ENCODE measurements around the gene RTTN.
"Not testable (repeated sequence)": the region's sequence is repeated elsewhere in the genome, so short reads cannot be mapped to it uniquely, and the experiment has no call there.

RTTN gene

DNA sequence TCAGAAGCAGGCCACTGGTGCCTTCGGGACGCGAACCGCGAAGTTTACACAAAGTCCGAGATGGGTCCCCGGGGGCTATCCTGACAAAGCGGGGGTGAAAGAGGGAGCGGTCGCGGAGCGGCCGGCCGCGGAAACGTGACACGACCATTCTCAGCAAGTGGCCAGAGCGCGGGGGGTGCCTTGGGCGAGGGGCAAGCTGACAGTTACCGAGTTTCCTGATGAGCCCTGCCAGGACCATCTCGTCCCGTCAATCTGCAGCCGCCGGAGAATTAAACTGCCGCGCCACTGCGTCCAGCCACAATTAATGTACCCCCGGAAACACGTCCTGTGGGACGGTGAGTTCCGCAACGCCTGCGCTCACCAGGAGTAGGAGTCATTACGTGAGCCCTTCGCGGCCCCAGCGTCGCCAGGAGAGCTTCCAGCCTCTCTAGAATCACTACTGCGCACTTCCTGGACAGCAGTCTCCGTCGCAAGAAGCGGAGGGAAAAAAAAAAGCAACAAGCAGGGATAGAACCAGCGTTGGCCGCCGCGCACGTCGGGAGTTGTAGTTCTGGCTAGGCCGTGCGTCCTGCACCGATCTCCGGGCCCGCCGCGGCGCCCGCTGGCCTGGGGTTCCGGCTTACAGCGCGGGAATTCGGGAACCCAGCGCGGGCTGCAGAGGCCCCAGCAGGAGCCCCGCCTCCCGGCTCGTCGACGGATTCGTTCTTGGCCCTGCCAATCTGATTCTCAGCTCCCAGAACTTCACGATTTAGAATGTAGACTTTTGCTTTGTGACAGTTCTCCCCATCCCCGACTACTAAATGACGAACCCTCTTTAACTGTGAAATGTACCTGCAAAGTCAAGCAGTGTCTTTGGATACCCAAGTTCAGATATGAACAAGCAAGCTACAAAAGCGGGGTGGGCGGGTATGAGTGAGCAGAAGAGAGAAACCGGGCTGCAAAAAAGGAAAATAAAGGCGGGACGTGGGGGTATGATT lies at the start of gene RTTN:
Gene RTTN, minus strand, starts transcription at position 267 of the 977 bp plus-strand sequence. Its CDS starts 29 bp downstream, at position 238.
- in situ Hi-C loops (cut with MboI; ENCODE audit: low sequenced_read_pairs) = loop anchor here (10.0 kb wide), 1 partner anchor 229 kb away; no protein-coding TSS in a partner anchor

GRCh38 chr18:70250781-70251180 lies 45.3 kb upstream of the RTTN start:
- in situ Hi-C loops (cut with MboI; ENCODE audit: low sequenced_read_pairs) = no loop called here

GRCh38 chr18:70249861-70250260 lies 44.4 kb upstream of the RTTN start:
- in situ Hi-C loops (cut with MboI; ENCODE audit: low sequenced_read_pairs) = not testable (repeated sequence)

DNA sequence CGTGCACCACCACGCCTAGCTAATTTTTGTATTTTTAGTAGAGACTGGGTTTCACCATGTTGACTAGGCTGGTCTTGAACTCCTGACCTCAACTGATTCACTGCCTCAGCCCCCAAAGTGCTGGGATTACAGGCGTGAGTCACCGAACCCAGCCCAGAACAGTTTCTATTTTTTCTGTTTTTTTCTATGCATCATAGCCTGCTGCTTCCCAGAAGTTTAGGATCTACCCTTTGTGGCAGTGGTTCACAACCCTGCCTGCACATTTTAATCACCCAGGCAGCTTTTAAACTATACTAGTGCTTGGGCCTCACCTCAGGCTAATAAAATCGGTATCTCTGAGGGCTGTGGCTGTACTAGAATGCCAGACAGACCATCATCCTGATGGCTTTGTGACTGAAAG lies 43.6 kb upstream of the RTTN start:
- in situ Hi-C loops (cut with MboI; ENCODE audit: low sequenced_read_pairs) = no loop called here

DNA sequence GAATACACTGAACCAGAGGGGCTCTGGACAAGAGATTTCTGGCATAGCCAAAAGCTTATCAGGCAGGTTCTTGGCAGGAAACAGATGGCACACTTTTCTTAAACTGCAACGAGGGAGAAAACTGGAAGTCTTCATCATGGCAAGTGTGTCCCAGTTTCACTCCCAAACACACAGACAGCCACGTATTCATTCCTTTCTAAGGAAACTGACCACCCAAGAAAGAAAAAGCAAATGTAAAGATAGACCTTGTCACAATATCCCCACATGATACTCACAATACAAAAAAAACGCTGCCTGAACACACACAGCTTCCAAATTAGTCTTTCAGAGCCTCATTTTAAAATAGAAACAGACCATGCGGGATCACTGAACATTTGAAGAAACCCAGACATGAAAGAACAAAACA lies 40.6 kb upstream of the RTTN start:
- in situ Hi-C loops (cut with MboI; ENCODE audit: low sequenced_read_pairs) = no loop called here

- in situ Hi-C loops (cut with MboI; ENCODE audit: low sequenced_read_pairs) = no loop called here
Observed at GRCh38 chr18:70243131-70243929, 37.8 kb upstream of the RTTN start.

DNA sequence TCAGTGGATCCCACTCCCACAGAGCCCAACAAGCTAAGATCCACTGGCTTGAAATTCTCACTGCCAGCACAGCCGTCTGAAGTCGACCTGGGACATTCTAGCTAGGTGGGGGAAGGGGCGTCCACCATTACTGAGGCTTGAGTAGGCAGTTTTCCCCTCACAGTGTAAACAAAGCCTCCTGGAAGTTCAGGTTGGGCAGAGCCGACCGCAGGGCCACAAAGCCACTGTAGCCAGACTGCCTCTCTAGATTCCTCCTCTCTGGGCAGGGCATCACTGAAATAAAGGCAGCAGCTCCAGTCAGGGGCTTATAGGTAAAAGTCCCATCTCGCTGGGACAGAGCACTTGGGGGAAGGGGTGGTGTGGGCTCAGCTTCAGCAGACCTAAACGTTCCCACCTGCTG lies 31.4 kb upstream of the RTTN start:
- in situ Hi-C loops (cut with MboI; ENCODE audit: low sequenced_read_pairs) = not testable (repeated sequence)

GRCh38 chr18:70235478-70235877 lies 30.0 kb upstream of the RTTN start:
- in situ Hi-C loops (cut with MboI; ENCODE audit: low sequenced_read_pairs) = no loop called here

GRCh38 chr18:70234667-70235459 lies 29.4 kb upstream of the RTTN start:
- in situ Hi-C loops (cut with MboI; ENCODE audit: low sequenced_read_pairs) = no loop called here

GRCh38 chr18:70233974-70234373 lies 28.5 kb upstream of the RTTN start:
- in situ Hi-C loops (cut with MboI; ENCODE audit: low sequenced_read_pairs) = no loop called here

- in situ Hi-C loops (cut with MboI; ENCODE audit: low sequenced_read_pairs) = no loop called here
Observed at GRCh38 chr18:70232261-70232660, 26.8 kb upstream of the RTTN start.

DNA sequence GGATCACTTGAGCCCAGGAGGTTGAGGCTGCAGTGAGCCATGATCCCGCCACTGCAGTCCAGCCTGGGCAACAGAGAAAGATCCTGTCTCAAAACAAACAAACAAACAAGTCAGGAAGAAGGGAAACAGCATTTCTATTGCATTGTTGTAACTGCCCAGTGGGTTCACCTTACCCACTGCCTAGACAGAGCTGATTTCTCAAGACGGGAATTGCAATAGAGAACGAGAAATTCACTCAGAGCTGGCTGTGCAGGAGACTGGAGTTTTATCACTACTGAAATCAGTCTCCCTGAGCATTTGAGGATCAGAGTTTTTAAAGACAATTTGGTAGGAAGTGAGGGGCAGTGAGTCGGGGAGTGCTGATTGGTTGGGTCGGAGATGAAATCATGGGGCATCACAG lies 24.2 kb upstream of the RTTN start:
- in situ Hi-C loops (cut with MboI; ENCODE audit: low sequenced_read_pairs) = no loop called here

GRCh38 chr18:70228536-70228935 lies 23.0 kb upstream of the RTTN start:
- in situ Hi-C loops (cut with MboI; ENCODE audit: low sequenced_read_pairs) = no loop called here

DNA sequence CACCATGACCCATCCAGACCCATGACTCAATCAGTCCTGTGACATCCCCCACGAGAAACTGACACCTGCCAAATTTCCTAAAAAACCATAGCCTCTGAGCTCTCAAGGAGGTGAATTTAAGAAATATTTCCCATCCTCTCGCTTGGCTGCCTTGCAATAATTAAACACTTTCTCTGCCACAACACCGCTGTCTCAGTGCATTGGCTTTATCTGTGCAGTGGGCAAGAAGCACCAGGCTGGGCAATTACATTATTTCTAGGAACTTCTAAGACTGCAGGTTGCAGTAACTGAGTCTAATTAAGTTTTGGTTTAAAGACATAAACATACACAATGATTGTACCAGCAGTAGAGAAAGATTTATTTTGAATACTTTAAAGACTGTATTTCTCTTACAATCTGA lies 22.0 kb upstream of the RTTN start:
- in situ Hi-C loops (cut with MboI; ENCODE audit: low sequenced_read_pairs) = no loop called here

DNA sequence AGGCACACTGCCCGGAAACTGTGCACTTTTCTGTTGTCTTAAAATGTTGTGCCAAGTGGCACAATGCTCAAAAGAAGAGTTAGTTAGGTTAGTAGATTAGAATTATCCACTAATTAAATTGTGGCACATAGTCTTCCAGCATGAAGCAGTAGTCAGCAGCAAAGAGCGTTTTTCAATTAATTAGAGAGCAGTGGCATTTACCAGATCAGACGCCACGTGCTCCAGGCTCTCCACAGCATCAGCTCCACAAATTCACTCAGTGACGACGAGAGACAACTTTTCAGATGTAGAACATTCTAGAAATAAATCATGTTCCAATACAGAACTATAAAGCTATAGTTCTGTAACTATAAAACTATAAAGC lies 16.4 kb upstream of the RTTN start:
- in situ Hi-C loops (cut with MboI; ENCODE audit: low sequenced_read_pairs) = no loop called here

DNA sequence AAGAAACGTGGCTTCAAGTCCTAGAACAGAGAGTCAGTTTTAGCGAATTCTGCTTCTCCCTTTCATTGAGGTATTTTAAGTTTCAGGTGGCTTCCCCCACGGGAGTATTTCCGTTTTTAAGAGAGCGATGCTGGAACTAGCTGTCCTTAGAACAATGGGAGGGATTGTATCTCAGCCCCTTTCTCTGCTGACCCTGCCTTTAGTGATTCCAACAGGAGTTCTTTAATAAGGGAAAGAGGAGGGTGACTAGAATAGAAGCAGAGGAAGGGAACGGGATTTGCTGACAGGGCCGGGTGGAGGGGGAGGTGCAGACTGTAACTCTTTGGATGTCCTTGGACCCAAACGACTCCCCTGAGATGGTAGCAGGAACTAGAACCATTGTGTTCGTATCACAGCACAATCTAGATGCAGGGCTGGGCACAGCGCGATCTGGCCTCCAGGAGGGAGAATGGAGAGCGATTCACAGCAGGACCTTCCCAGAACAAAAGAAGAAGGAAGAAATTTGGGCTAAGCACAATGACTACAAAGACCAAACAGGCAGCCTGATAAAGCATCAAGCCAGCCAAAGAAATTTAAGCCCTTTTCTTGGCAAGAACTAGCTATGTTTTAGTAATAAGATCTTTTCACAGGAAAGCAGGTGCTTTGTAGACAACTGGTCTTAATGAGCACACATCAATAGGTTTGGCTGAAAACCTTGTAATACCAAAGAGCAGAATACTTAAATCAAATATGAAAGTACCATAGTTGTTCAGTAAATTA lies 15.8 kb upstream of the RTTN start:
- in situ Hi-C loops (cut with MboI; ENCODE audit: low sequenced_read_pairs) = no loop called here

DNA sequence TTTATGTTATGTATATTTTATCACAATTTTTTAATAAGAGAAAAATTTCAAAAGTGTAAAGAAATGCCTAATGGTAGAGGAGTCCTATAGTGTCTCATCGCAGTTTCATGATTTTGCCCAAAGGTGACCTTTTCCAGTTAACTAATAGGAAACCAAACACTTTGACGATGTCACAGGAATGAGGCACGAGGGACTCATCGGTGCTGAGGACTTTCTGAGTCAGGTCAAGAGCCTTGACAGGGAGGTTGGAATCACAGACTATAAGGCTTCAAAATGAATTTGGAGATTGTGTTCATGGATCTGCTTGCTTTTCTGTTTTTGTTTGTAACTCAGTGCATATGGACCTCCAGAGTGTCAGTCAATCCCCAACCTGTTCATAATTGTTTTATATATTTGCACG lies 15.1 kb upstream of the RTTN start:
- in situ Hi-C loops (cut with MboI; ENCODE audit: low sequenced_read_pairs) = no loop called here

- in situ Hi-C loops (cut with MboI; ENCODE audit: low sequenced_read_pairs) = no loop called here
Observed at GRCh38 chr18:70219688-70220087, 14.2 kb upstream of the RTTN start.

GRCh38 chr18:70216788-70217187 lies 11.3 kb upstream of the RTTN start:
- in situ Hi-C loops (cut with MboI; ENCODE audit: low sequenced_read_pairs) = no loop called here

DNA sequence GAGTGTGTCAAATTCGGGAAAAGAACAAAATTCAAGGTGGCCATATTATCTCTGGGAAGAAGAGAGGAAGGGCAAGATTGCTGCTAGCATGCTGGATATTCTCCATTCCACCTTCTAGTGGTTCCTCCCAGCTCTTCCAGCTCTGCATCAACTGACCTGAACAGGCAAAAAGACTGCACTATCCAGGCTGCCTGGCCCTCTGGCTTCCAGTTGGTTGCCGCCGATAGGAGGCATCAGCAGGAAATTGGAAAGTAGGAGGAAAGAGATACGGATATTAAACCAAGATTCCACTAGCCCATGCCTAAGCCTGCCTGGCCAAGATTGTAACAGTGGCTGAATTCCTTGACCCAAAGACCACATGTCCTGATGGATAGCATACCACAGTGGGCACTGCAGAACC lies 1.7 kb upstream of the RTTN start:
- in situ Hi-C loops (cut with MboI; ENCODE audit: low sequenced_read_pairs) = loop anchor here (10.0 kb wide), 1 partner anchor 228 kb away; no protein-coding TSS in a partner anchor

Measured in HL-60/S4 treated with phorbol 12-myristate 13-acetate at 8.2 ng/mL for 4 days and 3 days (cell line).